K562 (cell line): ENCODE measurements around the gene CREB3L4. TPM values are rescaled to one million over a fixed set of nuclear protein-coding genes. Genes with fewer than 3 reads are reported as not detected.

Experiments used
- GATAD2B ChIP-seq: fragments of 450-650 bp; IDR thresholded peaks from 2 replicates; pipeline ENCODE4 v1.6.1; 2017; ENCODE audit warnings: mild to moderate bottlenecking, borderline replicate concordance
- NR3C1 ChIP-seq: sonication (generic); formaldehyde crosslinking; IDR thresholded peaks from 2 replicates; pipeline ENCODE4 v1.8.1; 2022; ENCODE audit warnings: missing genetic modification reagents
- POLR2AphosphoS5 ChIP-seq: IDR thresholded peaks from 2 replicates; pipeline ENCODE4 v1.6.1; 2011; ENCODE audit warnings: mild to moderate bottlenecking, low read depth, low read length, moderate library complexity; ENCODE audit not compliant: control insufficient read depth, insufficient read depth
- RUNX1 ChIP-seq: sonication (generic); IDR thresholded peaks from 2 replicates; pipeline ENCODE4 v1.6.1; 2016; ENCODE audit warnings: antibody characterized with exemption, low read depth
- SIN3A ChIP-seq, 2 experiments: fragments of 150-350 bp in 1 of 2; IDR thresholded peaks; 2 replicates each; pipeline ENCODE4 v1.6.1; 2011 to 2016; ENCODE audit warnings: borderline replicate concordance in 2 of 2, low read depth in 2 of 2, low read length in 2 of 2, mild to moderate bottlenecking in 2 of 2, moderate library complexity in 2 of 2; ENCODE audit not compliant: control insufficient read depth in 1 of 2
- SUPT5H ChIP-seq: fragments of 450-650 bp; IDR thresholded peaks from 2 replicates; pipeline ENCODE4 v1.6.1; 2016
- TAF1 ChIP-seq: IDR thresholded peaks from 2 replicates; pipeline ENCODE4 v1.6.1; 2011; ENCODE audit warnings: mild to moderate bottlenecking, low read length, moderate library complexity; ENCODE audit not compliant: insufficient read depth, control insufficient read depth, severe bottlenecking; ENCODE audit errors: extremely low read depth
- YY1 ChIP-seq, 3 experiments: IDR thresholded peaks; 2 replicates each; pipeline ENCODE4 v1.6.1; 2011; ENCODE audit warnings: low read length in 2 of 3, mild to moderate bottlenecking in 2 of 3, moderate library complexity in 2 of 3, borderline replicate concordance in 1 of 3, control low read depth in 1 of 3, low read depth in 1 of 3; ENCODE audit not compliant: insufficient read depth in 3 of 3, insufficient replicate concordance in 2 of 3, control insufficient read depth in 1 of 3, insufficient read length in 1 of 3; ENCODE audit errors: extremely low read depth in 1 of 3
- ZC3H11A ChIP-seq: IDR thresholded peaks from 2 replicates; pipeline ENCODE4 v1.6.1; 2012; ENCODE audit warnings: low read depth, low read length, improper control_type of control experiment
- ZNF77 ChIP-seq: fragments of 250-450 bp; sonication (Bioruptor Pico); IDR thresholded peaks from 2 replicates; pipeline ENCODE4 v1.5.0; 2020
- polyA plus RNA-seq, 8 experiments: library from polyadenylated mRNA; depleted of rRNA in 4 of 8; stranded (reverse) in 5 of 8; unstranded in 3 of 8; fragments of >200 nt; fragmentation: Nextera tagmentation in 2 of 8; fragmentation: Illumina TruSeq in 1 of 8; extraction: Ambion mirVana in 2 of 8; extraction: Trizol in 1 of 8; gene quantifications; 2 replicates each; pipeline versions ENCODE4 v1.2.1 to v1.2.3, GENCODE V29; 2011 to 2014; ENCODE audit warnings: inconsistent platforms in 1 of 8, missing spikeins in 1 of 8
- total RNA-seq, 7 experiments: library from RNA; depleted of rRNA in 6 of 7; stranded (reverse); fragments of >200 nt in 6 of 7; fragmentation: Illumina TruSeq in 2 of 7; extraction: Trizol in 2 of 7; gene quantifications; 2 replicates each; pipeline versions ENCODE4 v1.2.1 to v1.2.3, GENCODE V29; 2011 to 2021; ENCODE audit warnings: low replicate concordance in 1 of 7
- TF ChIP-seq, protein P1 (sequence below): sonication (generic); formaldehyde crosslinking; IDR thresholded peaks from 2 replicates; pipeline ENCODE4 v1.8.0; 2022; ENCODE audit warnings: mild to moderate bottlenecking, missing genetic modification reagents
- TF ChIP-seq, protein P2 (sequence below): fragments of 450-650 bp; IDR thresholded peaks from 2 replicates; pipeline ENCODE4 v1.6.1; 2017; ENCODE audit warnings: antibody characterized with exemption, mild to moderate bottlenecking
- TF ChIP-seq, protein P3 (sequence below): fragments of 250-450 bp; sonication (Bioruptor Pico); IDR thresholded peaks from 2 replicates; pipeline ENCODE4 v1.5.0; 2022; ENCODE audit warnings: mild to moderate bottlenecking

CREB3L4 gene
- total and polyA plus RNA-seq, 9 of the 15 experiments (the other 6 are each of a cell fraction or from before 2014, with no cell fraction given) = 9.9 to 18.6 (median 13.9) TPM

DNA sequence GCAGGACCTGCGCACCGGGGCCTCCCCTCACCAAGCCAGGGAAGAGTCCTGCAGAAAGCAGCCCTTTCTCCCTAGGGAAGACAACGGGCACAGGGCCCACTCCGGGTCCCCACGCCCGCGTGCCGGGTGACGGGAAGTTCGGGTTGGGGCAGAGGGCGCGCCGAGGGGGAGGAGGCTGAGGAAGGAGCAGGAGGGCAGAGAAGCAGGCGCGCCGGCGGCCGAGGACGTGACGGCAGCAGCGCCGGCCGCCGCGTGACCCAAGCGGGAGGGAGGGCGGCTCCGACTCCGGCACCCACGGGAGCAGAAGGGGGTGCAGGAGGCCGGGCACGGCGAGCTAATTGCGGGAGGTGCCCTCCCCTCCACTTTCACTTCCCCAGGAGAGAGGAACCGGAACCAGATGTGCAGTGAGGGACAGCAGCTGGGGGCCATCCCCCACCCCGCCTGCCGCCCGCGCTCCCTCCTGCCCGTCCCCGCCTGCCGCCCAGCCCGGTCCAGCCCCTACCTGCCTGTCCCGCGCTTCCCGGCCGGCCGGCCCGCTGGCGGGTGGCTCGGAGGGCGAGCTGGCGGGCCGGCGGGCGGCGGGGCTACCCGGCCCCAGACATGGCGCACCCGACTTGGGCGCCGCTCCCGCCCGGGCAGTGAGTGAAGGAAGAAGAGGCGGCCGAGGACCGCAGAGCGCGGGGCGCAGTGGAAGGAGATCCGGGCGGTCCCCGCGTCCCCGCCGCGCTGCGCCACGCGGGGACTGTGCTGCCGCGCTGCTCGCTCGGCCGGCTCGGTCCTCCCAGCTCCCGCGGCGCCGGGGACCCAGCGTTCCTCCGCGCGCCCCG, 21.7 kb upstream of the CREB3L4 start (continued):
- TF ChIP-seq YY1 (IDR thresholded peaks at IDR 0.05; ENCODE audit: borderline replicate concordance in 1 of 3, control insufficient read depth in 1 of 3, extremely low read depth in 1 of 3, insufficient read depth in 3 of 3, insufficient read length in 1 of 3, insufficient replicate concordance in 2 of 3, low read depth in 1 of 3, low read length in 2 of 3) = peak in 1 of 3 experiments; percentile 13
- TF ChIP-seq RUNX1 = 0 out of 2 replicates have a peak, but pooled peaks have one; percentile 6
- TF ChIP-seq, protein P1, sequence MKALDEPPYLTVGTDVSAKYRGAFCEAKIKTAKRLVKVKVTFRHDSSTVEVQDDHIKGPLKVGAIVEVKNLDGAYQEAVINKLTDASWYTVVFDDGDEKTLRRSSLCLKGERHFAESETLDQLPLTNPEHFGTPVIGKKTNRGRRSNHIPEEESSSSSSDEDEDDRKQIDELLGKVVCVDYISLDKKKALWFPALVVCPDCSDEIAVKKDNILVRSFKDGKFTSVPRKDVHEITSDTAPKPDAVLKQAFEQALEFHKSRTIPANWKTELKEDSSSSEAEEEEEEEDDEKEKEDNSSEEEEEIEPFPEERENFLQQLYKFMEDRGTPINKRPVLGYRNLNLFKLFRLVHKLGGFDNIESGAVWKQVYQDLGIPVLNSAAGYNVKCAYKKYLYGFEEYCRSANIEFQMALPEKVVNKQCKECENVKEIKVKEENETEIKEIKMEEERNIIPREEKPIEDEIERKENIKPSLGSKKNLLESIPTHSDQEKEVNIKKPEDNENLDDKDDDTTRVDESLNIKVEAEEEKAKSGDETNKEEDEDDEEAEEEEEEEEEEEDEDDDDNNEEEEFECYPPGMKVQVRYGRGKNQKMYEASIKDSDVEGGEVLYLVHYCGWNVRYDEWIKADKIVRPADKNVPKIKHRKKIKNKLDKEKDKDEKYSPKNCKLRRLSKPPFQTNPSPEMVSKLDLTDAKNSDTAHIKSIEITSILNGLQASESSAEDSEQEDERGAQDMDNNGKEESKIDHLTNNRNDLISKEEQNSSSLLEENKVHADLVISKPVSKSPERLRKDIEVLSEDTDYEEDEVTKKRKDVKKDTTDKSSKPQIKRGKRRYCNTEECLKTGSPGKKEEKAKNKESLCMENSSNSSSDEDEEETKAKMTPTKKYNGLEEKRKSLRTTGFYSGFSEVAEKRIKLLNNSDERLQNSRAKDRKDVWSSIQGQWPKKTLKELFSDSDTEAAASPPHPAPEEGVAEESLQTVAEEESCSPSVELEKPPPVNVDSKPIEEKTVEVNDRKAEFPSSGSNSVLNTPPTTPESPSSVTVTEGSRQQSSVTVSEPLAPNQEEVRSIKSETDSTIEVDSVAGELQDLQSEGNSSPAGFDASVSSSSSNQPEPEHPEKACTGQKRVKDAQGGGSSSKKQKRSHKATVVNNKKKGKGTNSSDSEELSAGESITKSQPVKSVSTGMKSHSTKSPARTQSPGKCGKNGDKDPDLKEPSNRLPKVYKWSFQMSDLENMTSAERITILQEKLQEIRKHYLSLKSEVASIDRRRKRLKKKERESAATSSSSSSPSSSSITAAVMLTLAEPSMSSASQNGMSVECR (CRISPR knock-in tag) = peak; percentile 83; the same call in 1 of the 2 replicates
- TF ChIP-seq ZC3H11A = no peak
- peak; percentile 27 for TF ChIP-seq TAF1
- peak; percentile 24 for TF ChIP-seq SUPT5H
- TF ChIP-seq POLR2AphosphoS5 = no peak
- no peak for TF ChIP-seq ZNF77 (CRISPR knock-in tag)
- TF ChIP-seq, protein P2, sequence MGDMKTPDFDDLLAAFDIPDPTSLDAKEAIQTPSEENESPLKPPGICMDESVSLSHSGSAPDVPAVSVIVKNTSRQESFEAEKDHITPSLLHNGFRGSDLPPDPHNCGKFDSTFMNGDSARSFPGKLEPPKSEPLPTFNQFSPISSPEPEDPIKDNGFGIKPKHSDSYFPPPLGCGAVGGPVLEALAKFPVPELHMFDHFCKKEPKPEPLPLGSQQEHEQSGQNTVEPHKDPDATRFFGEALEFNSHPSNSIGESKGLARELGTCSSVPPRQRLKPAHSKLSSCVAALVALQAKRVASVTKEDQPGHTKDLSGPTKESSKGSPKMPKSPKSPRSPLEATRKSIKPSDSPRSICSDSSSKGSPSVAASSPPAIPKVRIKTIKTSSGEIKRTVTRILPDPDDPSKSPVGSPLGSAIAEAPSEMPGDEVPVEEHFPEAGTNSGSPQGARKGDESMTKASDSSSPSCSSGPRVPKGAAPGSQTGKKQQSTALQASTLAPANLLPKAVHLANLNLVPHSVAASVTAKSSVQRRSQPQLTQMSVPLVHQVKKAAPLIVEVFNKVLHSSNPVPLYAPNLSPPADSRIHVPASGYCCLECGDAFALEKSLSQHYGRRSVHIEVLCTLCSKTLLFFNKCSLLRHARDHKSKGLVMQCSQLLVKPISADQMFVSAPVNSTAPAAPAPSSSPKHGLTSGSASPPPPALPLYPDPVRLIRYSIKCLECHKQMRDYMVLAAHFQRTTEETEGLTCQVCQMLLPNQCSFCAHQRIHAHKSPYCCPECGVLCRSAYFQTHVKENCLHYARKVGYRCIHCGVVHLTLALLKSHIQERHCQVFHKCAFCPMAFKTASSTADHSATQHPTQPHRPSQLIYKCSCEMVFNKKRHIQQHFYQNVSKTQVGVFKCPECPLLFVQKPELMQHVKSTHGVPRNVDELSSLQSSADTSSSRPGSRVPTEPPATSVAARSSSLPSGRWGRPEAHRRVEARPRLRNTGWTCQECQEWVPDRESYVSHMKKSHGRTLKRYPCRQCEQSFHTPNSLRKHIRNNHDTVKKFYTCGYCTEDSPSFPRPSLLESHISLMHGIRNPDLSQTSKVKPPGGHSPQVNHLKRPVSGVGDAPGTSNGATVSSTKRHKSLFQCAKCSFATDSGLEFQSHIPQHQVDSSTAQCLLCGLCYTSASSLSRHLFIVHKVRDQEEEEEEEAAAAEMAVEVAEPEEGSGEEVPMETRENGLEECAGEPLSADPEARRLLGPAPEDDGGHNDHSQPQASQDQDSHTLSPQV = no peak
- TF ChIP-seq, protein P3, sequence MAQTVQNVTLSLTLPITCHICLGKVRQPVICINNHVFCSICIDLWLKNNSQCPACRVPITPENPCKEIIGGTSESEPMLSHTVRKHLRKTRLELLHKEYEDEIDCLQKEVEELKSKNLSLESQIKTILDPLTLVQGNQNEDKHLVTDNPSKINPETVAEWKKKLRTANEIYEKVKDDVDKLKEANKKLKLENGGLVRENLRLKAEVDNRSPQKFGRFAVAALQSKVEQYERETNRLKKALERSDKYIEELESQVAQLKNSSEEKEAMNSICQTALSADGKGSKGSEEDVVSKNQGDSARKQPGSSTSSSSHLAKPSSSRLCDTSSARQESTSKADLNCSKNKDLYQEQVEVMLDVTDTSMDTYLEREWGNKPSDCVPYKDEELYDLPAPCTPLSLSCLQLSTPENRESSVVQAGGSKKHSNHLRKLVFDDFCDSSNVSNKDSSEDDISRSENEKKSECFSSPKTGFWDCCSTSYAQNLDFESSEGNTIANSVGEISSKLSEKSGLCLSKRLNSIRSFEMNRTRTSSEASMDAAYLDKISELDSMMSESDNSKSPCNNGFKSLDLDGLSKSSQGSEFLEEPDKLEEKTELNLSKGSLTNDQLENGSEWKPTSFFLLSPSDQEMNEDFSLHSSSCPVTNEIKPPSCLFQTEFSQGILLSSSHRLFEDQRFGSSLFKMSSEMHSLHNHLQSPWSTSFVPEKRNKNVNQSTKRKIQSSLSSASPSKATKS (CRISPR knock-in tag) = no peak
- TF ChIP-seq SIN3A (IDR thresholded peaks at IDR 0.05; ENCODE audit: borderline replicate concordance in 2 of 2, control insufficient read depth in 1 of 2, low read depth in 2 of 2, low read length in 2 of 2) = peak in 1 of 2 experiments; percentile 74; a peak in 2 of 4 replicates
- TF ChIP-seq NR3C1 = no peak
- peak; percentile 81 for TF ChIP-seq GATAD2B
